HG02970 (cell line): ENCODE results near the gene PERCC1.
"Not testable (repeated sequence)": the region's sequence is repeated elsewhere in the genome, so short reads cannot be mapped to it uniquely, and the experiment has no call there.

Source experiments
- ATAC-seq: cut with Tn5 transposase; IDR thresholded peaks from one replicate; pipeline ENCODE4 v1.9.1; 2021; ENCODE audit warnings: mild to moderate bottlenecking, moderate library complexity, moderate number of reproducible peaks; ENCODE audit not compliant: unreplicated experiment, low FRiP score

PERCC1 gene

DNA sequence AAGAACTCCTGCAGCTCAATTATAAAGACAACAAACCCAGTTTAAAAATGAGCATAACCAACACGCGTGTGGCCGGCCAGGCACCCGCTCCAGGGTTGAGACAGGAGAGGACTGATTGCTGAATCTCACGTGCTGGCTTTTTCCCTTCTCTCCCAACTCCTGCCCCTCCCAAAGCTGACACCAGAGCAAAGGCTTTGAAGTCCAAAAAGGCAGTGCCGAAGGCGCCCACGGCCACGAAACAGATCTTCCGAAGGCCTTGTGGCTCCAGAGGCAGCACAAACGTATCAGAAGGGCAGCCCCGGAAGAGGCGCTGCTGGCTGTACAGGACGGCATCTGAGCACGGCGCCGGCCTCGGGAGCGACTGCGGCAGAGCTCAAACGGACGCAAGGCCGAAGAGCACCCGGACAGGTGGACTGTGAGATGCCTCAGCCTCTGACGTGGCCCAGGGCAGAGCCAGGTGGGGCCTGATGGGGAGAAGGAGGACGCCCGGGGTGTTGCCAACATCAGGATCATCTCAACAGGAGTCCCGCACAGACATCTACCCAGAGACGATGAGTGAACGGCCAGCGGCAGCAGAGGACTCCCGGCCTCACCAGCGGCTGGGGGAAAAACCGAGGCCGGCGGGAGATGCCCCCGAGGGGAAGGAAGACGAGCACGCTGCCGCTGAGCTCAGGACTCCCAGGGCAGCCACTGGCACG, 33.5 kb downstream of the PERCC1 start:
- ATAC-seq: no peak

DNA sequence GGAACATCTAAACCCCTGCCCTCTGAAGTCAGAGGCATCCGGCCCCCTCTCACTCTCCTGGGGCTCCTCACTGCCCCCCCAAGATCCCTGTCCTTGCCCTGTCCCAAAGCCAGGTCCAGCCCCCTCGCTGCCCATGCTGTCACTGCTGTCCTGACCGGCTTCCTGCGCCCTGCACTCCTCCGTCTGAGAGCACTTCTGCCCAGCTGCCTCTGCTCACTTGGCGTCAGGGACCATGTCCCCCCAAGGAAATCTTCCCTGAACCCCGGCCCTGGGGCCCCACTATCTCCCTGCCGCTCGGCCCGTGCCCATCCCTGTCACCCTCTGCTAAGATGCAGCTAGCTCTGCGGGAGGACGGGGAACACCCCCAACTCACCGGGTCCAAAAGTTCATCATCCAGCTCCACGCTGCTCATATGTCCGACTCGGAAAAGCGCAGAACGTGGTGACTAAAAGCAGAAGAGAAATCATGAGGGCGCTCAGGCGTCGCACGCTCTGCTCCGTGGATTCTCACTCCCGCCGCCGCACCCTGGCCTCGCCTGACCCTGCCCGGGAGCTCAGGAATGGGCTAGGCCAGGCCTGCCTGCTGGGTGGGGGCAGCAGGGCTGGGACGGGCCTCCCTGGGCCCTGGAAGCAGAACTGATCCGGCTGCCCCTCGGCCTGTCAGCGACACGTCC, 34.2 kb downstream of the PERCC1 start:
- ATAC-seq: no peak

DNA sequence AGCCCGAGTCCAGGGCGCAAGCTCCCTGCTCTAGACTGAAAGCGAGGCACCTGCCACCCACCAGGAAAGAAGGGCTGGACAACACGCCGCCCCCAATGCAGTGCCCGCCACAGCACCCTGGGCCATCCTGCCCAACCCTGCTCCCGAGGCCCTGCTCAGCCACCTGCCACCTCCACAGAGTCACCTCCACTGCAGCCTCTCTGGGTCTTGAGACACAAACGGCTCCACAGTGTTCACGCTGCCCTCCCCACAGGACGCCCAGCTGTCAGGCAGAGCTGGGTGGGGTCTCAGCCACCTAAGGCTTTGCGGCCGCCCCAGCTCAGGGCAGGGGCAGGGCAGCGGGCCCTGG, 34.7 kb downstream of the PERCC1 start:
- no peak for ATAC-seq

DNA sequence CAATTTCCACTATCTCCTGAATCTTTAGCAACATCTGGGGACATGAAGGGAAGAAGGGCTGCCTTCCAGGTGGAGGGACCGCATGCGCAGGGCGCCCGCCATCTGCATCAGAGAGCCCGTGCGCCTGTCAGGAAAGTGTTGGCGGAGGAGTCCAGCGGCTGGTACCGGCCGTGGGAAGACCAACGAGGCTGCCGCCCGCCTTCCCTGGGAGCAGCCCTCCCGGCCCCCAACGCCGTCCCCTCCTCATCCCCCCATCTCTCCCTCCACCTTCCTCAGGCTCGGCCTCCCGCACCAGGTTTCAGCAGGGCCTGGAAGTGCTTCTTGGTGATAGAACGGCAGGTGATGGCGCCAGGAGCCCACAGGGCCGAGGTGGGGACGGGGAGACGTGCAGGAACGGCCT, 35.2 kb downstream of the PERCC1 start:
- no peak for ATAC-seq

DNA sequence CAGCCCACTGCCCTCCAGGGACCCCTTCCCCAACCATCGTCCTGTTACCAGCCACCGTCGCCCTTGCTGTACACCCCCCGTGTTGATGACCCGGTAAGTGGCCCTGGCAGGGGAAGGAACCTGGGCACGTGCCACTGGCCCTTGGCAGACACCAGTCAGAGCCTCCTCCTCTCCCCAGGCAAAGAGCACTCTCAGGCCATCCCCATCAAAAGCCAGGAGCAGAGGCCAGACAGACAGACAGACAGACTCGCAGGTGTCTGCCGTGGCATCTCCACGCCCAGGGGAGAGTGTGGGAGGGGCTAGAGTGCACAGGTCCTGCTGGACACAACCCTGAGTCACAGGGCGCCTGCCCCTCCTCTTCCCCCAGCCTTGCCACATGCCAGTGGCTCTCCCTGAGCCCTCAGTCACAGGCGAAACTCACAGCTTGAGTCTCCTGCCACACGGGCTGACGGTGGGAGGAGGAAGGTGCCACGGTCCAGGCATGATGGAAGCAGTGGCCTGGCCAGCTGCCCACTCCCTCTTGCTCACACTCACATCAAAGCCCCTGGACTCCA, 36.2 kb downstream of the PERCC1 start:
- ATAC-seq: no peak

DNA sequence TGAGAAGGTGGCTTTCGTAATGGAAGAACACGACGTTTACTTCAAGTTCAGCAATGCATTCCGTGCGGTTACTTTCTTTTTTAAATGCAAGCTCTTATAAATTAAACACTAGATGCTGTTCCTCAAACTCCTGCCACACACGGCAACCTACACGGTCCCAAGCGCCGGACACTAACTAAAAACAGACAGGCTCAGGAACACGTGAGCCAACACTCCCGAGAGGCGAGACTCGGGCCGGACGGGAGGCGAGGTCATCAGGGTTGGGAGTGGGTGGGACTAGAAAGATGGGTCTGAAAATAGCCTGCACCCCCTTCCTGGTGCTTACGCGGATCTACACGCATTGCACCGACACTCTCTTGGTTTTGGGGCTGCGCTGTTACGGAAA, 37.5 kb downstream of the PERCC1 start:
- ATAC-seq: no peak

DNA sequence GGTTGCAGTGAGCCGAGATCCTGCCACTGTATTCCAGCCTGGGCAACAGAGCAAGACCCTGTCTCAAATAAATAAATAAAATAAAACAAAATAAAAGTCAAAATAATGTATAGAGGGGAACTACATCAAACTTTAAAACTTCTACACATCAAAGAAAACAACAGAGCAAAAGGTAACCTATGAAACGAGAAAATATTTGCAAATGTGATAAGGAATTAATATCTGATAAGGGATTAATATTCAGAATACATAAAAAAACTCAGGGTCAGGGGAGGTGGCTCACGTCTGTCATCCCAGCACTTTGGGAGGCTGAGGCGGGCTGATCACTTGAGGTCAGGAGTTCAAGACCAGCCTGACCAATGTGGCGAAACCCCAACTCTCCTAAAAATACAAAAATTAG, 38.3 kb downstream of the PERCC1 start:
- ATAC-seq: not testable (repeated sequence)

DNA sequence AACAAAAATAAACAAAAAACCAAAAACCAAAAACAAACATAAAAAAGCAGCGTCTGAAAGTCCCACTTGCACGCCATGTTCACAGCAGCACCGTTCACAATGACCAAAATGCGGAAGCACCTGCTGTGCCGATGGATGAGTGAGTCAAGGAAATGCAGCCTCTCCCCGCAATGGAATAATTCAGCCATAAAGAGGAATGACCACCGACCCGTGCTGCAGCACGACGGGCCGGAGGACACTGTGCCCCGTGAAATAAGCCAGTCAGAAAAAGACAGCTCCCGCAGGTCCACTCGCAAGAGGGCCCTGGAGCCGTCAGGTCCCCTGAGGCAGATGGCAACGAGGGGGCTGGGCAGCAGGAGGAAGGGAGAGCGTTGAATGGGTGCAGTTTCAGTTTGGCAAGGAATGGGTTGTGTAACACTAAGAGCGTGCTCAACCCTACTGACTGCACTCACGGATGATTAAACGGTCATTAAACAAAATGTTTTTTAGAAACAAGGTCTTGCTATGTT, 38.9 kb downstream of the PERCC1 start:
- ATAC-seq: no peak

DNA sequence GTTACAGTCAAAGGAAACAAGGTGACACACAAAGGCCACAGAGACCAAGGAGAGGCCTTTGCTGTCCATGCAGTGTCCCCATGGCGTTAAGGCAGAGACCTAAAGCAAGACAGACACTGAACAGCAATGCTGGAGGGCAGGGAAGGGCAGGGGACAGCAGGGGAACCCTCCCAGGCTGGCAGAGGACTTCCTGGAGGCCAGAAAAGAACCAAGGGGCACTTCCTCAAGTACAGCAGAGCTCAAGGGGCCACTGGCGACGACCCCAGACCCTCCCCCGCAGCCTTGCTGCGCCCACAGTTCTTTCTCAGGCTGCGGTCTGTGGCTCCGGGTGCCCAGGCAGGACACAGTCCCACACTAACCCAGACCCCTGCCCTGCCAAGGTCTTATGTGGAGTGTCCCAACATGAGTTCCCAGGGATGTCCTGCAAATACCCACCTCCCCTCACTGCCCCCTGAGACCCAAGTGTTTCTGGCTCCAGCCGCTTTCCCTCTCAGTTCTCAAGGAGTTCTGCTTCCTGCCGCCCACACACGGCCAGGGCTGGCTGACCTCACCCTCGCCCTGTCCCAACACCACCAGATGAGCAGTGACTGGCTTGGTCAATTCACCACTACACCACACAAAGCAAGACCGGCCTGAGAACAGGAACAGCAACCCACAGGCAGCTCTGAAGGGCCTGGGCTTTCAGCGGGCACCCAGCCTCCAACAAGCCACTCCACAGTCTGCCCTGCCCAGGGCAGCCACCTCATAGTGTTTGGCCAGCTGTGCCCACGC, 39.8 kb downstream of the PERCC1 start:
- no peak for ATAC-seq

DNA sequence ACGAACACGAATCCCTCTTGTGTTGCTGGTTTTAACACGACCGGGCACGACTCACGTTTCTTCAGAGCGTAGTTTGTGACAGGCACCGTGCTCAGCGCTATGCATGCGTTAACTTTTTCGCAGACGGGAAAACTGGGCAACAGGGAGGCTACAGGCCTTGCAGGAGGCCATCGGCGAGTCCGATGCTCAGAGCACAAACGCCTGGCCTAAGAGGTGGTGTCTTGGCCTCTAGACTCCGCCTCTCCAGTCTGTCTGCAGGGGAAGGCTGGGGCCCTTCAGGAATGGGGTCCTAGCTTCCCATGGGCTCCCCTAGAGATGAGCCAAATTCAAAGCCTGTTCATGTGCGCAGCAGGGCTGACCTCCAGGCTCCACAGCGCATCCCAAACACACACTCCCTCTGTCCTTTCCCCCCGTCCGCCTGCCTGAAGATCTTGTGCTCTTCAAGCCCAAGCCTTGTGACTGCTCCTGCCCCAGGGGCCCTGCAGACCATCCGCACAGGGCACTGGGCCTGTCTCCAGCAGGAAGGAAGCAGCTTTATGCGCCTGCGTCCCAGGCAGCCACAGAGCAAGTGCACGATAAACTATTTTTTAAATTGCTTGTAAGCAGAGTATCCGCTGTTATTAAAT, 40.8 kb downstream of the PERCC1 start:
- ATAC-seq: no peak

DNA sequence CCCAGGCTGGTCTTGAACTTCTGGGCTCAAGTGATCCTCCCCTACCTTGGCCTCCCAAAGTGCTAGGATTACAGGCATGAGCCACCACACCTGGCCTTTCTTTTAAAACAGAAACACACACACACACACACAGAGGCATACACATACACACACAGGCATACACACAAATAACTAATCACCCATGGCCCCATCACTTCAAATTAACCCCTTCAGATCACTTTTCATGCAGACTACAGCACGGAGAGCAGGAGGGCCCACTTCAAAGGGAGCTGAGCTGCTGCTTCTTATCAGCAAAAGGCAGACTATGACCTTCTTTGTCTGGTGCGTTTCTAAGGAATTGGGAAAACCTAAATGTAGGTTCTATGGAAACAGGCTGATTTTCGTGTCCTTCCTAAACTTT, 42.1 kb downstream of the PERCC1 start:
- no peak for ATAC-seq

DNA sequence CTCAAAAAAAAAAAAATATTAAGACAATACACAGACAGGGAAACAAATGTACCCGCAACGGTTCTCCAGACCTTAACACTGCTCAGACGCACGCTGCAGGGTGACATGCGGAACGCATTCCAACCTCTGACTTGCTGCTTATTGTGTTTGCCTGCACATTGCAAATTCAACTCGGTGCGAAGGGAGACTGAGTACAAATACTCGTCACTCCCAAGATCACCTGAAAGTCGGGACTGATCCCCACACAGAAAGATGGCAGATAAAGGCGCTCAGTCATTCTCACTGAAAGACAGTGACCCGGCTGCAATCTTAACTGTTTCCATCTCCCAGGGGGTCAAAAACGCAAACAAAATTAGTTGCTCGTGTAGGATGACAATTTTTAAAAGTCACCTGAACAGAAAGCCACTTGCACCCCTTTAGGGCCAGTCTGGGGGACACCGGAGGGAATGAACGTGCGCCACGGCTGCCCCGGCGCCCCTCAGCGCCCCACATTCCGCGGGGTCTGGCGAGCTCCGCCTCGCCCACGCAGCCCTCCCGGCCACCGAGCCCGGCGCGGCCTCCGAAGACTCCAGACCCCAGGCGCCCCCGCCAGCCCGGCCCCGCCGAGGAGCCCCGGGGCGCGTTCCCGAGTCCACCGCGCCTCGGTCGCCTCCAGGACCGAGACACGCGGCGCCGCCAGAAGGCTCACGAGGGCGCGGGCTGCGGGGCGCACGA, 43.4 kb downstream of the PERCC1 start:
- peak; percentile 20 for ATAC-seq

DNA sequence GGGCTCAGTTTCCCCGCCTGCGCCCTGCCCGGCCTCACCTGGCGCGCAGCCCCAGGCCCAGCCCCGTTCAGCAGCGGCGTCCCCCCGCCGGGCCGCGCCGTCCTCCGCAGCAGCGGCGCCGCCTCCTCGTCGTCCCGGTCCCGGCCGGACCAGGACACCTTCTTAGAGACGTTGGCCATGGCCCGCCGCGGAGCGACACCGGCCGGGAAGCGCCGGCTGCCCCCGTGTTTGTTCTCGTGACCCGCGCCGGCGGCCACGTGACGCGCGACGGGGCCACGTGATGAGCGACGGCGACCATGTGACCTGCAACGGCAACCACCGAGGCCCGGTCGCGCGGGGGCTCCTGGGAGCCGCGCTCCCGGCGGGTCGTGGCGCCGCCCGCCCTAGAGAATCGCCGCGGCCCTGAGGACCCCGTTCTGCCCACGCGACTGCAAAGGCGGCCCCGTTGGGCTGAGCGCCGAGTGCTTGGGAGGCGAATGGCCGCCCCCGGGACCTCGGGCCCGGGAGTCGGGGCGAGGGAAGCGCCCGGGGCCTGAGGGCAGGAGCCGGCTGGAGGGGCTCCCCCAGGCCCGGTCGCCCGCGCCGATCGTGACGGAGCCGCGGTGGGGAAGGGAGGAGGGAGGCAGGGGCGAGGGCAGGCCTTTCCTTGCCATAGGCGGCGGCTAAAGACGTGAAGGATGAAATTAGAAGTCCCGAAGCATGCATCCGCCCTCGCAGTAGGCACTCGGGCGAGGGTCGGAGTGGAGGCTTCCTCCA, 44.1 kb downstream of the PERCC1 start, which contains the start of gene CLCN7:
Gene CLCN7 (minus strand): TSS at position 233 of the 756 bp plus-strand sequence. CDS start 54 bp downstream, at position 179.
- ATAC-seq: peak; percentile 85

DNA sequence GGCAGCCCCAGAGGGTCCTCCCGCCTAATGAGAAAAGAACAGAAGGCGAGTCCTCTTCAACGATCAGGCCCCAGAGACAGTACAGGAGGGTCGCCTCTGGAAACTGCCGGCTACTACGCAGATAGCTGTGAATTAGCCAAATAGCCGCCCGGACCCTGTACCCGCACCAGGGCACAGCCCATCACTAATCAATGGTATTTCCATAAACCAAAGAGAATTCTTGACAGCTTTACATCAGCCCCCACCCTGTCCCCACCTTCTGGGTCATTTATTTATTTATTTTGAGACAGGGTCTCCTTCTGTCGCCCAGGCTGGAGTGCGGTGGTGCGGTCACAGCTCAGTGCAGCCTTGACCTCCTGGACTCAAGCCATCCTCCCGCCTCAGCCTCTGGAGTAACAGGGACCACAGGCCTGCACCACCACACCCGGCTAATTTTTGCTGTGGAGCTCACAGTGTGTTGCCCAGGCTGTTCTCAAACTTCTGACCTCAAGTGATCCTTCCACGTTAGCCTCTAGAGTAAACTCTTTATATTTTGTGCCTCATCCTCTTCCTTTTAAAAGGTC, 44.8 kb downstream of the PERCC1 start:
- ATAC-seq: no peak

DNA sequence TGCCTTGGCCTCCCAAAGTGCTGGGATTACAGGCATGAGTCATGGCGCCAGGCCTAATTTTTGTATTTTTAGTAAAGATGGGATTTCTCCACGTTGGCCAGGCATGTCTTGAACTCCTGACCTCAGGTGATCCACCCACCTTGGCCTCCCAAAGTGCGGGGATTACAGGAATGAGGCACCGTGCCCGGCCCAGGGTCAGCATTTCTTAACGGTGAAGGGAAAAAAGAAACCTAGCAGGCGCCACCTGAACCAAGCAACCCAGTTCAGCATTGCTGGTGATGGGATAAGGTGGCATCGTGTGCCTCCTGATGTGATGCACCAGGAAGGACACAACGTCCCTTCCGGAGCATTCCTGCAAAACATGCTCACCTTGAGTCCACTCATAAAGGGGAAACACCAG, 46.2 kb downstream of the PERCC1 start:
- ATAC-seq: no peak

DNA sequence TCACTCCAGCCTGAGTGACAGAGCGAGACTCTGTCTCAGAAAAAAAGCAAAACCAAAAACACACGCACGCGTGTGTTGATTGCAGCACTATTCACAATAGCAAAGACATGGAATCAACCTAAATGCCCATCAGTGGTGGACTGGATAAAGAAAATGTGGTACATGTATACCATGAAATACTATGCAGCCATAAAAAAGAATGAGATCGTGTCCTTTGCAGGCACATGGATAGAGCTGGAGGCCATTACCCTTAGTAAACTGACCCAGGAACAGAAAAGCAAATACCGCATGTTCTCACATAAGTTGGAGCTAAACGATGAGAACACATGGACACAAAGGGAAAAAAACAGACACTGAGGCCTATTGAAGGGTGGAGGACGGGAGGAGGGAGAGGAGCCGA, 48.1 kb downstream of the PERCC1 start:
- ATAC-seq: not testable (repeated sequence)

DNA sequence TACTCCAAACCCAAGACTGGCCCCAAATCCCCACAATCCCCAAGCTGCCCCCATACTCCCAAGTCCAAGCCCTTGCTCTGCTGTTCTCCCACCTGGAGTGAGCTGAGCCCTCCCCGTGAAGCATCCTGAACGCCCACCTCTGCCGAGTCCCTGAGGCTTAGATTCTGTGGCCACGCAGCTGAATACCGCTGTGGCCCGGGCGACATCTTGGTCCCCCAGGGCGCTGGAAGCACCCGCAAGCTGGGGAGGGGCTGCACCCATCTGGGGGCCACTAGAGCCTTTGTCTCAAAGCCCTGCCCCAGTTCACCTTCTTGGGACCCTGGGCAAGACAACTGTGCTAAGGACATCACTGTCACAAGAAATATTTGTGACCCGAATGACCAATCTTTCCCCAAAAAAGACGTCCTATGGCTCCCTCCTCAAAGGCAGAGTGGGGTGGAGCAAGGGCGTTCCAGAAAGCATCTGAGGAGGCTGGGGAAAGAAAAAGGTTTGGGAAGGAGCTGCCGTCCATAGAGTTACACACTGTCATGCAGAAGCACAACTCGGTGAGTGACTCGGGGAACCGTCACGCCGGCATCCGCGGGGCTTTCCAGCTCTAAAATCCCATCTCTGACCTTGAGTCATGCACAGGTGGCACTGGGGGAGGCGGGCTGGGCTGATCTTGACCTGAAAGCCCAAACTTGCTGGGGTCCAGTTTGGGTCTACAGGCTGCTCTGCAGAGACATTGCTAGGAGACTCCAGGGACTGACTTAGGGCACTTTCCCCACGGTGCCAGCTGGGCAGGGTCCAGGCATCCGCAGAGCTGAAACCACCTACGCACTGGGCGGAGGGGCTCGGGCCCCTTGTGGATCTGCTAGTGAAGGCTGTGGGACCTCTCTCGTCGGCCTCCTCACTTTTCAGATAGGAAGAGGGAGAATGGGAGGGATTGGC, 51.3 kb downstream of the PERCC1 start:
- no peak for ATAC-seq
